ENCODE measurements around the gene NEDD4L. TPM values are rescaled to one million over a fixed set of nuclear protein-coding genes. Genes with fewer than 3 reads are reported as not detected.
"Not testable (repeated sequence)": the region's sequence is repeated elsewhere in the genome, so short reads cannot be mapped to it uniquely, and the experiment has no call there.

The NEDD4L gene
- total and polyA plus RNA-seq, 4 experiments from 2014 or later, result 2.8 to 4.1 (median 3.8) TPM

DNA sequence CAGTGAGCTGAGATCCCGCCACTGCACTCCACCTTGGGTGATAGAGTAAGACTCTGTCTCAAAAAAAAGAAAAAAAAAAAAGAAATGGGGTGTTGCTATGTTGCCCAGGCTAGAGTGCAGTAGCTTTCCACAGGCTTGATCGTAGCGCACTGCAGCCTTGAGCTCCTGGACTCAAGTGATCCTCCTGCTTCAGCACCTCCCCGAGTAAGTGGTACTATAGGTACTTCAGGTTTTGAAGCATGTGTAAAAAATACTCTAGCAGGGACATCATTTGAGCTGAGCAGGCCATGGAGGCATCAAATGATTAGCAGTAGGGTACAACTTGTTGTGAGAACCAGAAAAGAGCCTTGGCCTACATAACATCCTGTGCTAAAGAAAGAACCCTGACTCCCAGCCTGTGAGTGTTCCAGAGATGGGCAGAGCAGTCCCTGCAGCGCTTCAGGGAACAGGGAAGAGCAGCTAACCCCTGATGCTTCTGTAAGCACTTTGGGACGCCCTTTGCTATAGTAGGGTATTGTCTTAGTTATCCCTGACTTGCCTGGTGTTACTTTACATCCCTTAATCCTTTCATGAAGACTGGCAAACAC, 119.1 kb downstream of the NEDD4L start:
- Histone ChIP-seq H3K4me3 (ENCODE audit: low read length in 2 of 2) (no peak overlapping the region), H3K27me3 (ENCODE audit: insufficient read depth, low read length) (no peaks in the 10 kb centered on the region), H3K36me3 (ENCODE audit: insufficient read depth, low read length) (no peaks in the 10 kb centered on the region), H3K4me1 (ENCODE audit: insufficient read depth, low read length) (no peaks in the 10 kb centered on the region), H3K27ac (ENCODE audit: low read depth, low read length) (no peak overlapping the region), H3K9me3 (ENCODE audit: control insufficient read depth in 1 of 2, low read length in 2 of 2) (no peaks in the 10 kb centered on the region)
- no peak overlapping the region for H3K27ac Mint-ChIP-seq
- H3K4me3 Mint-ChIP-seq, result no peak overlapping the region
- H3K27me3 Mint-ChIP-seq, result peaks cover 6 to 8% of the 10 kb centered on the region in 2 donors
- ChIA-PET CTCF (ENCODE audit: partially characterized antibody) (no interaction called here), POLR2A (ENCODE audit: partially characterized antibody) (no interaction called here)
- H3K9me3 Mint-ChIP-seq, result no peaks in the 10 kb centered on the region
- H3K4me1 Mint-ChIP-seq, result no peaks in the 10 kb centered on the region
- H3K36me3 Mint-ChIP-seq, result no peaks in the 10 kb centered on the region
- intact Hi-C loops (cut with micrococcal nuclease), result no loop called here
- DNase-seq, result no peak

DNA sequence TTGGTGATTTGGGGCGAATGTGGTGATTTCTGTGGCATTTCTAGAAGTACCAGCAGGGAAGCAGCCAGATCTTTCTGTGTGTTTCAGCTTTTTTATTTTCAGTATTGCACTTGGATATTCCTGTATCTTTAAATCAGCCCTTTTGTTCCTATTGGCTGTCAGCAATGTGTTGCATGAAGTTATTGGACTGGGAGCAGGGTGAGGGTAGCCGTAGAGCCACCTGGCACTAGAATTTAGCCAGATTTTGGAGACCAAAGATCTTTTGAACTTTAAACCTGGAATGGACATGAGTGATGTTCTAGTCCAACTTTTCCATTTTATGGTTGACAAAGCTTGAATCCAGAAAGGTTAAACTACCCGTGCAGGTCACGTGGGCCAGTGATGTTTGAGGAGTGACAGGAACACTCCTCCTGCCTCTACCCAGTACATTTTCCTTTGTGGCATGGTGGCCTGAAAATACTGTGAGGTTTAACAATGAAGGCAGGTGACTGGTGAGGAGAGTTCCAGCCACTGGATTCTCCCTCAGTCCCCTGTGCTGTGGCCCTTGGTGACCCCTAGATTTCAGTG, 122.3 kb downstream of the NEDD4L start:
- ChIA-PET CTCF (ENCODE audit: partially characterized antibody) (no interaction called here), POLR2A (ENCODE audit: partially characterized antibody) (no interaction called here)
- Histone ChIP-seq H3K27me3 (ENCODE audit: insufficient read depth, low read length) (no peaks in the 10 kb centered on the region), H3K9me3 (ENCODE audit: control insufficient read depth in 1 of 2, low read length in 2 of 2) (no peaks in the 10 kb centered on the region), H3K27ac (ENCODE audit: low read depth, low read length) (no peak overlapping the region), H3K4me1 (ENCODE audit: insufficient read depth, low read length) (no peaks in the 10 kb centered on the region), H3K4me3 (ENCODE audit: low read length in 2 of 2) (no peak overlapping the region), H3K36me3 (ENCODE audit: insufficient read depth, low read length) (no peaks in the 10 kb centered on the region)
- H3K36me3 Mint-ChIP-seq, result no peaks in the 10 kb centered on the region
- no peak overlapping the region for H3K4me3 Mint-ChIP-seq
- intact Hi-C loops (cut with micrococcal nuclease), result no loop called here
- no peak for DNase-seq
- H3K4me1 Mint-ChIP-seq, result no peaks in the 10 kb centered on the region
- H3K27me3 Mint-ChIP-seq, result peaks cover 5% of the 10 kb centered on the region in 2 donors
- no peak overlapping the region for H3K27ac Mint-ChIP-seq
- no peaks in the 10 kb centered on the region for H3K9me3 Mint-ChIP-seq

- H3K36me3 ChIP-seq (ENCODE audit: insufficient read depth, low read length), result no peaks in the 10 kb centered on the region
- Mint-ChIP-seq H3K27me3 (peaks cover 3 to 5% of the 10 kb centered on the region in 2 donors), H3K9me3 (no peaks in the 10 kb centered on the region), H3K4me3 (no peak overlapping the region), H3K36me3 (no peaks in the 10 kb centered on the region), H3K27ac (no peak overlapping the region), H3K4me1 (no peaks in the 10 kb centered on the region)
- no peak overlapping the region for H3K4me3 ChIP-seq (ENCODE audit: low read length in 2 of 2)
- H3K27ac ChIP-seq (ENCODE audit: low read depth, low read length), result no peak overlapping the region
- H3K27me3 ChIP-seq (ENCODE audit: insufficient read depth, low read length), result no peaks in the 10 kb centered on the region
- no peaks in the 10 kb centered on the region for H3K9me3 ChIP-seq (ENCODE audit: control insufficient read depth in 1 of 2, low read length in 2 of 2)
- CTCF ChIA-PET (ENCODE audit: partially characterized antibody), result no interaction called here
- POLR2A ChIA-PET (ENCODE audit: partially characterized antibody), result no interaction called here
- no peak for DNase-seq
- intact Hi-C loops (cut with micrococcal nuclease), result no loop called here
- no peaks in the 10 kb centered on the region for H3K4me1 ChIP-seq (ENCODE audit: insufficient read depth, low read length)
Observed at GRCh38 chr18:58167073-58167472, 123.0 kb downstream of the NEDD4L start.

- no peak overlapping the region for H3K4me3 ChIP-seq (ENCODE audit: low read length in 2 of 2)
- H3K36me3 Mint-ChIP-seq, result no peaks in the 10 kb centered on the region
- no peak overlapping the region for H3K4me3 Mint-ChIP-seq
- ChIA-PET POLR2A (ENCODE audit: partially characterized antibody) (no interaction called here), CTCF (ENCODE audit: partially characterized antibody) (interaction anchor here (2.5 kb wide), 1 partner anchor 13 kb away, joined by 7 read pairs; no protein-coding TSS in a partner anchor)
- no peaks in the 10 kb centered on the region for H3K4me1 Mint-ChIP-seq
- intact Hi-C loops (cut with micrococcal nuclease), result no loop called here
- no peak overlapping the region for H3K27ac ChIP-seq (ENCODE audit: low read depth, low read length)
- peaks cover 0 to 6% of the 10 kb centered on the region in 2 donors for H3K27me3 Mint-ChIP-seq
- no peaks in the 10 kb centered on the region for H3K36me3 ChIP-seq (ENCODE audit: insufficient read depth, low read length)
- H3K27ac Mint-ChIP-seq, result no peak overlapping the region
- H3K27me3 ChIP-seq (ENCODE audit: insufficient read depth, low read length), result no peaks in the 10 kb centered on the region
- DNase-seq, result no peak
- no peaks in the 10 kb centered on the region for H3K9me3 ChIP-seq (ENCODE audit: control insufficient read depth in 1 of 2, low read length in 2 of 2)
- H3K4me1 ChIP-seq (ENCODE audit: insufficient read depth, low read length), result no peaks in the 10 kb centered on the region
- H3K9me3 Mint-ChIP-seq, result no peaks in the 10 kb centered on the region
Observed at GRCh38 chr18:58168221-58168620, 124.2 kb downstream of the NEDD4L start.

DNA sequence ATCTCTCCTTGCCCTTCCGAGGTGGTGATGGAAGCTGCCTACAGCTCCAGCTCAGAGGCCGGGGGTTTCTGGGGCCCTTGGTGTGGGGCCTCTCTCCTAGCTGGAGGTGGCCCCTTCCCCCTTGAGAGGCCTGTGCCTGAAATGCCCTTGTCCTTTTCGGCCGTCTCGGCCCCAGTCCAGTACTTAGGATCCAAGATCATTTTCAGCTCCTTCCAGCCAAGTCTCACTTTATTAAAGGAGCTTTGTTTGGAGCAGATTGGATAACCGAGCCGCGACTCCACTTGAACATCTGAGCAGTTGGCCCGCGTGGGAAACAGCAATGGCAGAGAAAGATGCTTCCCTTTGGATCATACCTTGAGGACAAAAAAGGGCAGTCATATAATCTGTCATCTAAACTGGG, 125.0 kb downstream of the NEDD4L start:
- H3K27me3 ChIP-seq (ENCODE audit: insufficient read depth, low read length), result no peaks in the 10 kb centered on the region
- CTCF ChIA-PET (ENCODE audit: partially characterized antibody), result interaction anchor here (2.5 kb wide), 1 partner anchor 12 kb away, joined by 7 read pairs; no protein-coding TSS in a partner anchor
- no peak overlapping the region for H3K4me3 ChIP-seq (ENCODE audit: low read length in 2 of 2)
- H3K27ac ChIP-seq (ENCODE audit: low read depth, low read length), result no peak overlapping the region
- Mint-ChIP-seq H3K27me3 (peaks cover 0 to 5% of the 10 kb centered on the region in 2 donors), H3K4me1 (no peaks in the 10 kb centered on the region), H3K4me3 (no peak overlapping the region), H3K36me3 (no peaks in the 10 kb centered on the region), H3K27ac (no peak overlapping the region), H3K9me3 (no peaks in the 10 kb centered on the region)
- no peaks in the 10 kb centered on the region for H3K36me3 ChIP-seq (ENCODE audit: insufficient read depth, low read length)
- DNase-seq, result no peak
- H3K9me3 ChIP-seq (ENCODE audit: control insufficient read depth in 1 of 2, low read length in 2 of 2), result no peaks in the 10 kb centered on the region
- H3K4me1 ChIP-seq (ENCODE audit: insufficient read depth, low read length), result no peaks in the 10 kb centered on the region
- POLR2A ChIA-PET (ENCODE audit: partially characterized antibody), result no interaction called here
- intact Hi-C loops (cut with micrococcal nuclease), result no loop called here

- POLR2A ChIA-PET (ENCODE audit: partially characterized antibody), result no interaction called here
- no peak overlapping the region for H3K4me3 Mint-ChIP-seq
Observed at GRCh38 chr18:58169472-58169871, 125.4 kb downstream of the NEDD4L start.

DNA sequence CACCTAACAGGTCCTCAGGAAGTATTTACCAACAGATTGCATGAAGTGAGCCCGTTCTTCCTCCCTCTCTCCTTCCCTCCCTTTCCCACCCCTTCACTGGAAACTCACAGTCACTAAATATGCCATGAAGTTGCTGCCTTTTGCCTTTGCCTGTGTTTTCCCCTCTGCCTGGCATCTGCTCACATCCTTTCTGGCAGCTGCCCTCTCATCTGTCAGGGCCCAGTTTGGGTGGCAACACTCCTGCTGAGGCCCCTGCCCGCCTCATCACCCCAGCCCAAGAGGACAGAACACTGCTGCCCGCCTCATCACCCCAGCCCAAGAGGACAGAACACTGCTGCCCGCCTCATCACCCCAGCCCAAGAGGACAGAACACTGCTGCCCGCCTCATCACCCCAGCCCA, 126.0 kb downstream of the NEDD4L start:
- intact Hi-C loops (cut with micrococcal nuclease); H3K36me3 Mint-ChIP-seq; DNase-seq; H3K9me3 Mint-ChIP-seq; H3K4me1 Mint-ChIP-seq; H3K4me3 ChIP-seq (ENCODE audit: low read length in 2 of 2); H3K27me3 Mint-ChIP-seq; H3K27ac ChIP-seq (ENCODE audit: low read depth, low read length); H3K27me3 ChIP-seq (ENCODE audit: insufficient read depth, low read length); H3K27ac Mint-ChIP-seq; POLR2A ChIA-PET (ENCODE audit: partially characterized antibody); H3K4me3 Mint-ChIP-seq; H3K4me1 ChIP-seq (ENCODE audit: insufficient read depth, low read length); H3K9me3 ChIP-seq (ENCODE audit: control insufficient read depth in 1 of 2, low read length in 2 of 2); H3K36me3 ChIP-seq (ENCODE audit: insufficient read depth, low read length): not testable (repeated sequence)
- CTCF ChIA-PET (ENCODE audit: partially characterized antibody), result interaction anchor here (2.5 kb wide), 1 partner anchor 11 kb away, joined by 7 read pairs; no protein-coding TSS in a partner anchor

More at GRCh38 chr18:58169472-58169871, 125.4 kb downstream of the NEDD4L start:
- CTCF ChIA-PET (ENCODE audit: partially characterized antibody), result interaction anchor here (2.5 kb wide), 1 partner anchor 12 kb away, joined by 7 read pairs; no protein-coding TSS in a partner anchor
- Histone ChIP-seq H3K27me3 (ENCODE audit: insufficient read depth, low read length) (no peaks in the 10 kb centered on the region), H3K36me3 (ENCODE audit: insufficient read depth, low read length) (no peaks in the 10 kb centered on the region), H3K9me3 (ENCODE audit: control insufficient read depth in 1 of 2, low read length in 2 of 2) (no peaks in the 10 kb centered on the region), H3K4me3 (ENCODE audit: low read length in 2 of 2) (no peak overlapping the region), H3K27ac (ENCODE audit: low read depth, low read length) (no peak overlapping the region), H3K4me1 (ENCODE audit: insufficient read depth, low read length) (no peaks in the 10 kb centered on the region)
- H3K36me3 Mint-ChIP-seq, result no peaks in the 10 kb centered on the region
- peaks cover 0 to 5% of the 10 kb centered on the region in 2 donors for H3K27me3 Mint-ChIP-seq
- intact Hi-C loops (cut with micrococcal nuclease), result no loop called here
- no peaks in the 10 kb centered on the region for H3K4me1 Mint-ChIP-seq
- no peak overlapping the region for H3K27ac Mint-ChIP-seq
- no peaks in the 10 kb centered on the region for H3K9me3 Mint-ChIP-seq
- no peak for DNase-seq
